Measurements from ENCODE around the gene NCEH1.
A peak's percentile ranks its signal among the peaks of the same experiment; 100 is the strongest.
"Not testable (repeated sequence)": the region's sequence is repeated elsewhere in the genome, so short reads cannot be mapped to it uniquely, and the experiment has no call there.

Gene NCEH1

GRCh38 chr3:172735014-172735413 is 24.1 kb upstream of the NCEH1 start:
- Histone ChIP-seq H3F3A (ENCODE audit: low read depth) (no peaks in the 10 kb centered on the region), H3K36me3 (ENCODE audit: insufficient read depth, low read length) (no peaks in the 10 kb centered on the region), H3K9ac (ENCODE audit: low read depth, low read length, poor library complexity, severe bottlenecking) (no peak overlapping the region), H2AFZ (ENCODE audit: low read length) (no peak overlapping the region), H3K4me1 (ENCODE audit: insufficient read depth, low read length, poor library complexity, severe bottlenecking) (no peaks in the 10 kb centered on the region), H4K20me1 (ENCODE audit: insufficient read depth, low read length, poor library complexity, severe bottlenecking) (no peaks in the 10 kb centered on the region), H3K4me2 (ENCODE audit: low read depth, low read length, poor library complexity, severe bottlenecking) (no peak overlapping the region), H3K9me3 (ENCODE audit: insufficient read depth, low read depth, low read length) (no peaks in the 10 kb centered on the region), H3K79me2 (ENCODE audit: insufficient read depth, low read length) (no peaks in the 10 kb centered on the region), H3K9me2 (replicated peaks; ENCODE audit: low read depth, low read length) (no peaks in the 10 kb centered on the region), H3K27me3 (ENCODE audit: insufficient read depth, low read length, poor library complexity, severe bottlenecking) (no peaks in the 10 kb centered on the region), H3K4me3 (ENCODE audit: low read length, poor library complexity, severe bottlenecking) (no peak overlapping the region)
- TF ChIP-seq EZH2phosphoT487 (IDR thresholded peaks at IDR 0.05; ENCODE audit: borderline replicate concordance) (no peak), CTCF (conservative IDR thresholded peaks at IDR 0.05; ENCODE audit: low read length) (no peak)

DNA sequence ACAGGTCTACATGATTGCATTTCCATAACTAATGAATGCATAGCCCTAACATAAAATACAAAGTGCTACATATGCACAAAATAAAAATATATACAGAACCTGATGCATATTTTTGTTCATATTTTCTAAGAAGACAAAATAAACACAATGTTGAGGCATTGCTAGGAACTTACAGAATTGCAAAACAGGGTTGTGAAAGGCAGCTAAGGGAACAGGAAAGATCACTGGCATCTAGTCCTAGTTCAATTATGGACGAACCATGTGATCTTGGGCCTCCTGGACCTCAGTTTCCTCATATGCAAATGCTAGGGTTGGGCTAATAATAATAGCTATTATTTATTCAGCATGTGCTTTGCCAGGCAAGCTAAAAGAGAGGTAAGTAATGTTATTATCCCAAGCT is 15.5 kb upstream of the NCEH1 start:
- TF ChIP-seq EZH2phosphoT487 (IDR thresholded peaks at IDR 0.05; ENCODE audit: borderline replicate concordance) (no peak), CTCF (conservative IDR thresholded peaks at IDR 0.05; ENCODE audit: low read length) (no peak)
- no peaks in the 10 kb centered on the region for H3K9me3 ChIP-seq (ENCODE audit: insufficient read depth, low read depth, low read length)
- no peak overlapping the region for H3K9ac ChIP-seq (ENCODE audit: low read depth, low read length, poor library complexity, severe bottlenecking)
- no peaks in the 10 kb centered on the region for H3K79me2 ChIP-seq (ENCODE audit: insufficient read depth, low read length)
- H3K27me3 ChIP-seq (ENCODE audit: insufficient read depth, low read length, poor library complexity, severe bottlenecking) = no peaks in the 10 kb centered on the region
- H3K36me3 ChIP-seq (ENCODE audit: insufficient read depth, low read length) = no peaks in the 10 kb centered on the region
- H3K9me2 ChIP-seq (replicated peaks; ENCODE audit: low read depth, low read length) = no peaks in the 10 kb centered on the region
- no peaks in the 10 kb centered on the region for H4K20me1 ChIP-seq (ENCODE audit: insufficient read depth, low read length, poor library complexity, severe bottlenecking)
- no peak overlapping the region for H3K4me2 ChIP-seq (ENCODE audit: low read depth, low read length, poor library complexity, severe bottlenecking)
- H3F3A ChIP-seq (ENCODE audit: low read depth) = no peaks in the 10 kb centered on the region
- H2AFZ ChIP-seq (ENCODE audit: low read length) = no peak overlapping the region
- H3K4me3 ChIP-seq (ENCODE audit: low read length, poor library complexity, severe bottlenecking) = no peak overlapping the region
- no peaks in the 10 kb centered on the region for H3K4me1 ChIP-seq (ENCODE audit: insufficient read depth, low read length, poor library complexity, severe bottlenecking)

GRCh38 chr3:172722536-172723040 is 11.7 kb upstream of the NCEH1 start:
- not testable (repeated sequence) for H3F3A ChIP-seq (ENCODE audit: low read depth); H3K36me3 ChIP-seq (ENCODE audit: insufficient read depth, low read length); H3K9ac ChIP-seq (ENCODE audit: low read depth, low read length, poor library complexity, severe bottlenecking); H3K9me3 ChIP-seq (ENCODE audit: insufficient read depth, low read depth, low read length); H3K4me1 ChIP-seq (ENCODE audit: insufficient read depth, low read length, poor library complexity, severe bottlenecking); H3K4me3 ChIP-seq (ENCODE audit: low read length, poor library complexity, severe bottlenecking); H3K79me2 ChIP-seq (ENCODE audit: insufficient read depth, low read length); H3K4me2 ChIP-seq (ENCODE audit: low read depth, low read length, poor library complexity, severe bottlenecking); H4K20me1 ChIP-seq (ENCODE audit: insufficient read depth, low read length, poor library complexity, severe bottlenecking); H3K27me3 ChIP-seq (ENCODE audit: insufficient read depth, low read length, poor library complexity, severe bottlenecking); H2AFZ ChIP-seq (ENCODE audit: low read length); H3K9me2 ChIP-seq (replicated peaks; ENCODE audit: low read depth, low read length)

GRCh38 chr3:172717493-172718088 is 6.7 kb upstream of the NCEH1 start:
- H3K36me3 ChIP-seq (ENCODE audit: insufficient read depth, low read length) = no peaks in the 10 kb centered on the region
- no peaks in the 10 kb centered on the region for H3K9me2 ChIP-seq (replicated peaks; ENCODE audit: low read depth, low read length)
- peaks cover 3% of the 10 kb centered on the region; the same call in 1 of the 2 replicates for H3K9me3 ChIP-seq (ENCODE audit: insufficient read depth, low read depth, low read length)
- H3K9ac ChIP-seq (ENCODE audit: low read depth, low read length, poor library complexity, severe bottlenecking) = no peak overlapping the region
- H3K4me2 ChIP-seq (ENCODE audit: low read depth, low read length, poor library complexity, severe bottlenecking) = no peak overlapping the region
- H3K27me3 ChIP-seq (ENCODE audit: insufficient read depth, low read length, poor library complexity, severe bottlenecking) = no peaks in the 10 kb centered on the region
- H4K20me1 ChIP-seq (ENCODE audit: insufficient read depth, low read length, poor library complexity, severe bottlenecking) = no peaks in the 10 kb centered on the region
- H2AFZ ChIP-seq (ENCODE audit: low read length) = no peak overlapping the region
- no peaks in the 10 kb centered on the region for H3K79me2 ChIP-seq (ENCODE audit: insufficient read depth, low read length)
- TF ChIP-seq CTCF (conservative IDR thresholded peaks at IDR 0.05; ENCODE audit: low read length) (peak; percentile 69), EZH2phosphoT487 (IDR thresholded peaks at IDR 0.05; ENCODE audit: borderline replicate concordance) (no peak)
- no peaks in the 10 kb centered on the region for H3F3A ChIP-seq (ENCODE audit: low read depth)
- no peaks in the 10 kb centered on the region for H3K4me1 ChIP-seq (ENCODE audit: insufficient read depth, low read length, poor library complexity, severe bottlenecking)
- no peak overlapping the region for H3K4me3 ChIP-seq (ENCODE audit: low read length, poor library complexity, severe bottlenecking)
